Duodenal mucosa (tissue), 2 donors: ENCODE results near the gene AP5Z1.
A peak's percentile ranks its signal among the peaks of the same experiment; 100 is the strongest.

Experiments used
- H3K27ac ChIP-seq: one replicate; pipeline ENCODE4 v1.7.0; 2013; ENCODE audit warnings: low read depth, low read length
- H3K27me3 ChIP-seq, 2 donors: one replicate each; pipeline ENCODE4 v1.7.0; 2013; ENCODE audit warnings: low read length in 2 of 2, control low read depth in 1 of 2; ENCODE audit not compliant: insufficient read depth in 2 of 2, control insufficient read depth in 1 of 2
- H3K36me3 ChIP-seq, 2 donors: one replicate each; pipeline ENCODE4 v1.7.0; 2013; ENCODE audit warnings: low read length in 2 of 2, control low read depth in 1 of 2; ENCODE audit not compliant: insufficient read depth in 2 of 2, control insufficient read depth in 1 of 2
- H3K4me1 ChIP-seq, 2 donors: one replicate each; pipeline ENCODE4 v1.7.0; 2013; ENCODE audit warnings: low read length in 2 of 2, control low read depth in 1 of 2; ENCODE audit not compliant: insufficient read depth in 2 of 2, control insufficient read depth in 1 of 2
- H3K4me3 ChIP-seq, 2 donors: one replicate each; pipeline ENCODE4 v1.7.0; 2013; ENCODE audit warnings: low read length in 2 of 2, low read depth in 1 of 2
- H3K9ac ChIP-seq, 2 donors: one replicate each; pipeline ENCODE4 v1.7.0; 2013; ENCODE audit warnings: low read length in 2 of 2, low read depth in 1 of 2
- H3K9me3 ChIP-seq, 2 donors: one replicate each; pipeline ENCODE4 v1.7.0; 2013; ENCODE audit warnings: low read length in 2 of 2, control low read depth in 1 of 2; ENCODE audit not compliant: control insufficient read depth in 1 of 2

AP5Z1 gene

DNA sequence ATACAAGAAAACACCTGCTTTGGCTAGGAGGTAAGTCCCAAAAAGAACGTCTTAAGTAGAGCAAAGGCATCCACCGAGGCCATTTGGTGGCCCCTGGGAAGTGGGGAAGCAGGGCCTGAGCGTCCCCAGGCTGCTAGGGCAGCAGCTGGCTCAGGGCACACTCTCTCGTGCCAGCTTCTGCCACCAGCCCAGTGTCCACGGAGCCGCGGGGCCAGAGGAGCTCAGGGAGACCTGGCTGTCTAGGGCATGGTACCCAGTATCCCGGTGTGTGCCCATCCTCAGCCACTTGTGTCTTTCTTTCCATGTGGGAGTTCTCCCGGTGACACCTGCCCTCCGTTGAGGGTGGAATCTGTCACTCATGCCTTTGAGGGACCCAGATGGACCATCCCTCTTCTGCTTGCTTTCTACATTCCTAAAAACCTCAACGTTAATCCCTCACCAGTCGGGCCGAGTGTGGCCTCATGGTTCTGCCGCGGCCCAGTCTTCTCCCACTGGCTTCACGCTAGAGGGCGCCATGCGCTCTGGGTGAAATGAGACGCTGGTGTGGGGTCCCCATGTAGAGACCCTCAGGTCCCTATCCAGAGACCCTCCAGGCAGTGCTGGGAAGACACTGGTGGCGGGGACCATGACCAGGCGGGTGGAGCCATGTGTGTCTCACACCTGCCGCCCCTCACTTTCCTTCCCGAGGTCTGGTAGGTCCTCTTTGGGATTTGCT, 9.5 kb upstream of the AP5Z1 start:
- H3K27me3 ChIP-seq, result no peaks in the 10 kb centered on the region
- no peaks in the 10 kb centered on the region for H3K4me1 ChIP-seq
- H3K9ac ChIP-seq, result no peak overlapping the region
- H3K36me3 ChIP-seq, result peaks cover 34 to 53% of the 10 kb centered on the region in 2 donors
- H3K9me3 ChIP-seq, result no peaks in the 10 kb centered on the region
- no peak overlapping the region for H3K27ac ChIP-seq
- no peak overlapping the region for H3K4me3 ChIP-seq

- Histone ChIP-seq H3K4me1 (no peaks in the 10 kb centered on the region), H3K36me3 (peaks cover 32 to 43% of the 10 kb centered on the region in 2 donors), H3K9ac (no peak overlapping the region), H3K9me3 (no peaks in the 10 kb centered on the region), H3K4me3 (no peak overlapping the region), H3K27ac (no peak overlapping the region), H3K27me3 (no peaks in the 10 kb centered on the region)
Measured at GRCh38 chr7:4766666-4767519, 8.5 kb upstream of the AP5Z1 start.

DNA sequence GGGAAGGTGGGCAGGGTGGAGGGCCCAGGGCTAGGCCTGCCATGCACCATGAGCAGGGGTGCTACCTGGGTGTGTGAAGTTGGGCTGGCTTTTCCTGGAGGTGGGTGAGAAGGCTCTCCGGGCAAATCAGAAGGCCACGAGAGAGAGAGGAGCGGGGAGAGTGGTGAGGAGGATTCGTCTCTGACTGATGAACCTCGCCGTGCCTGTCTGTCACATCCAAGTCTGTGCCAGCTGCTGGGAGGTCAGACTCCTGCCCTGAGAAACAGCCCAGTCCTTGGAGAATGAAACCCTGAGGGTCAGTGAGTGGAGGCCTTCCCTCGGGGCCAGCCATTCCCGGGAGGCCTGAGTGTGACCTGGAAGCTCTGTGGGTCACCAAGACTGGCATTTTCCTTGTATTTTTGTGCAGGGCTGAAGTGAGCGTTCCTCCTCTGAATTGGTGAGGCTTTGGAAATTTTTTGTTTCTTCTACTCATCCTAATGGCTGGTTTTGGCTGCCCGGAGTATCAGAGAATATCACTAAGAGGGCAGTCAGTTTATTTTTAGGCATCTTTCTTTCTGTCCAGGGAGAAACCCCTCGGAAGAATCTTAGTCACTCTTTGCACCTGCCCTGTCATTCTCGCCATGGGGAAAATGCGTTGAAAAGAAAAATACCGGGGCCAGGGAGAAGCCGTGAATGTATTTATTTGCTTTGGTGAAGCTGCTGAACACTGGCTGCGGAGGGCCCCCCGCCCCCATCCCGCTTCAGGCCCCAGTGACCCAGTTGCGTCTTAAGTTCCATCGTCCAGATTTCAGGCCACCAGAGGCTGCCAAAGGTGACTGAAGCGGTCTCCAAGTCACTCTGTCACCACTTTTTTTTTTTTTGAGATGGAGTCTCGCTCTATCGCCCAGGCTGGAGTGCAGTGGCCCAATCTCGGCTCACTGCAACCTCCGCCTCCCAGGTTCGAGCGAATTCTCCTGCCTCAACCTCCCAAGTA, 6.5 kb upstream of the AP5Z1 start:
- Histone ChIP-seq H3K4me3 (no peak overlapping the region), H3K9ac (no peak overlapping the region), H3K27me3 (no peaks in the 10 kb centered on the region), H3K36me3 (peaks cover 16 to 23% of the 10 kb centered on the region in 2 donors), H3K9me3 (no peaks in the 10 kb centered on the region), H3K4me1 (no peaks in the 10 kb centered on the region), H3K27ac (no peak overlapping the region)

DNA sequence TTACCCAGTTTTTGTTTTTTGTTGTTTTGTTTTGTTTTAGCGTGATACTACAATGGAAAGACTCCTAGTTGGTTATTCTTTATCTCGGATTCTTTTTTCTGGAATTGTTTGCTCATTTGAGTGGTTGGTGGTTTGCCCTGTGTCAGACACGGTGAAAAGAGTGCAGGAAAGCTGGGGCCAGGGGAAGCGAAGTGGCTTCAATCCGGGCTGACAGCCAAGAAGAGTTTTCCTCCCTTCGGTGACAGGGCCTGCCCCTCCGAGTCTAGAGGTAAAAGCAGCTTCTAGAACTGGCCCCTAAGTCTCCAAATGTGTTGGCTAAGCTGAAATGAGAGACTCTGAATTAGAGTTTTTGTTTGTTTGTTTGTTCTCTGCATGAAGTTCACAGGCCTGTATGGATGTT, 5.7 kb upstream of the AP5Z1 start:
- Histone ChIP-seq H3K4me1 (peaks cover 7 to 9% of the 10 kb centered on the region in 2 donors), H3K27ac (no peak overlapping the region), H3K4me3 (no peak overlapping the region), H3K27me3 (no peaks in the 10 kb centered on the region), H3K36me3 (peaks cover 10 to 14% of the 10 kb centered on the region in 2 donors), H3K9ac (no peak overlapping the region), H3K9me3 (no peaks in the 10 kb centered on the region)

DNA sequence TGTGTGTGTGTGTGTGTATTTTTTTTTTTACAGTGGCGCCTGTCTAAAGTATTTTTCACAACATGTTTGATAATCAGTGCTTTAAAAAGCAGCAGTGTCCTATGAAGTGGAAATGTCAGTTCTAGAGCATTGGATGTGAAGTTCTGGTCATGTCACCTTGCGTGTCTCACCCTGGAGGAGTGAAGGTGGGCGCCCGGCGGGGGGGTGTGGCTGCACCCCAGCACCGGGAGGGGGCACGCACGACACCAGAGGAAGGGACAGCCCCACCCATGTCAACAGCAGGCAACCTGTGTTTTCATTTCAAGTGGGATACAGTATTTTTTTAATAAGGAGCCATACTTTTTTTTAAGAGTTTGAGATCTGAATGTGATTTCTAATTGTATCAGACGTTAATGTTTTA, 4.5 kb upstream of the AP5Z1 start:
- Histone ChIP-seq H3K36me3 (peaks cover 4 to 5% of the 10 kb centered on the region in 2 donors), H3K27ac (no peak overlapping the region), H3K9ac (no peak overlapping the region), H3K4me1 (peaks cover 9% of the 10 kb centered on the region in 2 donors), H3K27me3 (no peaks in the 10 kb centered on the region), H3K9me3 (no peaks in the 10 kb centered on the region), H3K4me3 (no peak overlapping the region)

DNA sequence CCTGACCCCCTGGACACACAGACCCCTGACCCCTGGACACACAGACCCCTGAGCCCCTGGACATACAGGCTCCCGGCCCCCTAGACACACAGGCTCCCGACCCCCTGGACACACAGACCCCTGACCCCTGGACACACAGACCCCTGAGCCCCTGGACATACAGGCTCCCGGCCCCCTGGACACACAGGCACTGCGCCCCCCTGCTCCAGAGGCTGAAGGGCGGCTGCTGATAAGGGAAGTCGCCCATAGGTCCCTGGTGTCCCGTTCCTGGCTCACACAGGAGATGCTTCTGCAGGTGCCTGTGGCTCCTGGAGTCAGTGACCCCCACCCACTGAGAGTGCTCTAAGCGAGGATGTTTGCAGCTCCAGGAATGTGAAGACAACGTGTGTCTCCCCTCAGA, 3.7 kb upstream of the AP5Z1 start:
- H3K9ac ChIP-seq, result no peak overlapping the region
- H3K27ac ChIP-seq, result no peak overlapping the region
- peaks cover 11 to 17% of the 10 kb centered on the region in 2 donors for H3K4me1 ChIP-seq
- no peaks in the 10 kb centered on the region for H3K27me3 ChIP-seq
- H3K4me3 ChIP-seq, result no peak overlapping the region
- peaks cover 0 to 3% of the 10 kb centered on the region in 2 donors for H3K36me3 ChIP-seq
- H3K9me3 ChIP-seq, result no peaks in the 10 kb centered on the region

DNA sequence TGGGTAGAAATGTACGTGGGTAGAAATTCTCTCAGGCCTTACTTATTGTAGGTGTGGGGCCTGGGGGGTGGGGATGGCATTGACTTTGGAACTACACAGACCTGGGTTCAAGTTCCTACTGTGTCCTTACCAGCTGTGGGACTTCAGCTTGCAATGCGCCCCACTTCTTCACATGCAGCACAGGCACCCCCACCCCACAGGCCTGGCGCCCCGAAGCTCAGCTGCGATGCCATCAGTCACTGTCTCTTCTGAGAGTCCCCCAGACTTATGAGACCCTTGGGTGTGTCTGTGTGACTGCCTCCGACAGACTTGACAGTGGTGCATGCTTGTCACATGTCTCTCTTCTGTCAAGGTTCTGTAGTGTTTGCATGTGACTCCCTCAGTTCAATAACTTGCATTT, 3.1 kb upstream of the AP5Z1 start:
- H3K4me1 ChIP-seq, result peaks cover 14 to 20% of the 10 kb centered on the region in 2 donors
- H3K27ac ChIP-seq, result no peak overlapping the region

GRCh38 chr7:4774007-4774406, 1.4 kb upstream of the AP5Z1 start:
- H3K27ac ChIP-seq, result no peak overlapping the region

More for the DNA sequence above, 3.1 kb upstream of the AP5Z1 start:
- Histone ChIP-seq H3K36me3 (no peaks in the 10 kb centered on the region), H3K27me3 (no peaks in the 10 kb centered on the region), H3K9me3 (no peaks in the 10 kb centered on the region), H3K4me3 (no peak overlapping the region), H3K9ac (no peak overlapping the region)

GRCh38 chr7:4774658-4775249, 669 bp upstream of the AP5Z1 start:
- Histone ChIP-seq H3K4me3 (peak overlapping the region; percentile 94 to 99), H3K27me3 (no peaks in the 10 kb centered on the region), H3K9me3 (no peaks in the 10 kb centered on the region), H3K9ac (peak overlapping the region; percentile 61 to 95), H3K4me1 (peaks cover 14 to 20% of the 10 kb centered on the region in 2 donors), H3K36me3 (no peaks in the 10 kb centered on the region), H3K27ac (peak overlapping the region; percentile 94)

More at GRCh38 chr7:4774007-4774406, 1.4 kb upstream of the AP5Z1 start:
- no peaks in the 10 kb centered on the region for H3K27me3 ChIP-seq
- peak overlapping the region in 1 of 2 donors; percentile 95 for H3K9ac ChIP-seq
- peak overlapping the region in 1 of 2 donors; percentile 99 for H3K4me3 ChIP-seq
- H3K9me3 ChIP-seq, result no peaks in the 10 kb centered on the region
- no peaks in the 10 kb centered on the region for H3K36me3 ChIP-seq
- H3K4me1 ChIP-seq, result peaks cover 14 to 20% of the 10 kb centered on the region in 2 donors
